Mesothelial cell of epicardium (in vitro differentiated cells): ENCODE results near the gene SLC25A48. TPM values are rescaled to one million over a fixed set of nuclear protein-coding genes. Genes with fewer than 3 reads are reported as not detected.

Experiments used
- DNase-seq, 2 experiments: peaks; one replicate each; pipeline ENCODE4 v3.0.0; 2021; ENCODE audit warnings: low spot score in 2 of 2; ENCODE audit not compliant: unreplicated experiment in 2 of 2
- H3K27ac Mint-ChIP-seq: 2 replicates; pipeline ENCODE4 v1.8.0; 2021; ENCODE audit warnings: mixed read lengths
- H3K27me3 Mint-ChIP-seq: 2 replicates; pipeline ENCODE4 v1.8.0; 2021; ENCODE audit warnings: low read depth, mixed read lengths
- H3K36me3 Mint-ChIP-seq: 2 replicates; pipeline ENCODE4 v1.8.0; 2021; ENCODE audit warnings: mixed read lengths
- H3K4me1 Mint-ChIP-seq: 2 replicates; pipeline ENCODE4 v1.8.0; 2021; ENCODE audit warnings: mixed read lengths
- H3K4me3 Mint-ChIP-seq: 2 replicates; pipeline ENCODE4 v1.8.0; 2021; ENCODE audit warnings: mild to moderate bottlenecking, moderate library complexity, mixed read lengths
- H3K9me3 Mint-ChIP-seq: 2 replicates; pipeline ENCODE4 v1.8.0; 2021; ENCODE audit warnings: mixed read lengths
- total RNA-seq: library from RNA; stranded (reverse); gene quantifications from 3 replicates; pipeline ENCODE4 v1.2.1, GENCODE V29; 2021
- TF ChIP-seq, protein P1 (sequence below): fragments of 200-600 bp; sonication (generic); IDR thresholded peaks from one replicate; pipeline ENCODE4 v1.5.0; 2021; ENCODE audit warnings: antibody characterized with exemption; ENCODE audit not compliant: unreplicated experiment

The SLC25A48 gene
- total RNA-seq, 1 donor from 2014 or later, result 1.5 TPM

DNA sequence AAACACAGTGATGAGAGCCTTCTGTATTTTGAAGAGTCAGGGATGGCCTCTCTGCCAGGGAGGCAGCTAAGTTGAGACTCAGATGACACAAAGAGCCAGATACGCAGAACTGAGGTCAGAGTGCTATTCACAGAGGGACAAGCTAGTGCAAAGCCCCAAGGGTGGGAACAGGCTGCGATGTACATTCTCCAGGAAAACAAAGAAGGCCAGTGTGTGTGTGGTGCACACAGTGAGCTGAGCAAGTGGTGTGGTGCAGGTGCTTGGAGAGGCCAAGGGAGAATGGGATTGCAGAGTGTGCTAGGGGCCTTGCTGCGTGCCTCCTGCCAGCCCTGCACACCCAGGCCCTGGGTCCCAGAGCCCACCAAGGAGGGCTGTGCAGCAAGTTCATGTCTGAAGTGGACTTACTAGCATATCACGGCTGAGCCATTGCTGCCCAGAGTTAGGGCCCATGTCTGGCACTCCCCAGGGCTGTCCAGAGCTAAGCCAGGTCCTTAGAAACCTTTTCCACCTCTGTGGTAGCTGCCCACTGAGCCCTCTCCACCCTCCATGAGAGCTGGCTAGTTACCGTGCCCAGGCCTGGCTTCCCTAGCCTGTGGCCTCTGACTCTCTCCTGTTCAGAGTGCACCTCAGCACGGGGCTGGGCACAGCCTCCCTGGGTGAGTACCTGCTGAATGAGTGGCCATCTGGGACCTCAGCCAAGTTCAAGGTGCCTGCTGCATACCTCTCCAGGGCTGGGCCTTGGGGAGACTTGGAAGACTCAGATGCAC, 9.3 kb downstream of the SLC25A48 start:
- H3K27ac Mint-ChIP-seq, result no peak overlapping the region
- no peak overlapping the region for H3K4me3 Mint-ChIP-seq
- peaks cover 49% of the 10 kb centered on the region for H3K27me3 Mint-ChIP-seq
- H3K9me3 Mint-ChIP-seq, result peaks cover 10% of the 10 kb centered on the region
- TF ChIP-seq, protein P1, sequence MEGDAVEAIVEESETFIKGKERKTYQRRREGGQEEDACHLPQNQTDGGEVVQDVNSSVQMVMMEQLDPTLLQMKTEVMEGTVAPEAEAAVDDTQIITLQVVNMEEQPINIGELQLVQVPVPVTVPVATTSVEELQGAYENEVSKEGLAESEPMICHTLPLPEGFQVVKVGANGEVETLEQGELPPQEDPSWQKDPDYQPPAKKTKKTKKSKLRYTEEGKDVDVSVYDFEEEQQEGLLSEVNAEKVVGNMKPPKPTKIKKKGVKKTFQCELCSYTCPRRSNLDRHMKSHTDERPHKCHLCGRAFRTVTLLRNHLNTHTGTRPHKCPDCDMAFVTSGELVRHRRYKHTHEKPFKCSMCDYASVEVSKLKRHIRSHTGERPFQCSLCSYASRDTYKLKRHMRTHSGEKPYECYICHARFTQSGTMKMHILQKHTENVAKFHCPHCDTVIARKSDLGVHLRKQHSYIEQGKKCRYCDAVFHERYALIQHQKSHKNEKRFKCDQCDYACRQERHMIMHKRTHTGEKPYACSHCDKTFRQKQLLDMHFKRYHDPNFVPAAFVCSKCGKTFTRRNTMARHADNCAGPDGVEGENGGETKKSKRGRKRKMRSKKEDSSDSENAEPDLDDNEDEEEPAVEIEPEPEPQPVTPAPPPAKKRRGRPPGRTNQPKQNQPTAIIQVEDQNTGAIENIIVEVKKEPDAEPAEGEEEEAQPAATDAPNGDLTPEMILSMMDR, result no peak
- DNase-seq, result no peak
- no peaks in the 10 kb centered on the region for H3K36me3 Mint-ChIP-seq
- no peaks in the 10 kb centered on the region for H3K4me1 Mint-ChIP-seq

DNA sequence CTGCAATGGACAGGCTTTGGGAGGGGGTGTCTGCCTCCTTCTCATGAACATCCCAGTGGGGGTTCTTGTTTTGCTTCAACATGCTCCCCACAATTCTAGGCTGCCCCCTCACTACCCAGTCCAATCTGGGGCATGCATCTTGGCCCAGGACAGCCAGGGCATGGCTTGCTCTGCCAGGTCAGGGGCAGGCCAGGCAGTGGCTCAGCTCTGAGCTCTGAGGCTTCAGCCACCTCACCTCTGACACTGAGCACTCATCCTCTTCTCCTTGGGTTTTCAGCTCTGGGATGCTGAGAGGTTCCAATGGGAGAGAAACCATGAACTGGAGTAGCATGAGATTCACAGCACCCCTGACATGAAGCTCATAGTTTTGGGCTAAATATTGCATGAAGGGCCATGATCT, 11.8 kb downstream of the SLC25A48 start:
- TF ChIP-seq, protein P1, result no peak
- Mint-ChIP-seq H3K36me3 (no peaks in the 10 kb centered on the region), H3K4me3 (no peak overlapping the region), H3K27ac (no peak overlapping the region), H3K9me3 (no peaks in the 10 kb centered on the region), H3K27me3 (peaks cover 28% of the 10 kb centered on the region), H3K4me1 (no peaks in the 10 kb centered on the region)
- DNase-seq, result no peak

DNA sequence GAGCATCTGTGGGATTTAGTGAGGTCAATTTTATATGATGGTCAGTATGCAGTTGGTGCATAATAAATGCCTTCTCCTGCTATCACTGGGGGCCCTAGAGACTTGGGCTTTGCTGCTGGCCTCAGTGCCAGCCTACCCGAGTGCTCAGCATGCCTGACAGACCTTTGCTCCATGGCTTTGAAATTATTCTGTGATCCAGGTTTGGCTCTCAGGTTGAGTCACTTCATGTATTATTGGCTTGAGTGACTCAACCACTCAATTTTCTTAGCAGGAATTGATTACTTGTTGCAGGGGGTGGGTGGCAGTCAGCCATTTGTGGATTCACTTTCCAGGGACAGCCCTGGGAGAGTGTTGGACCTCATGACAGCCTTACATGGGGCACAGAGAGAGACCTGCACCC, 13.5 kb downstream of the SLC25A48 start:
- no peak overlapping the region for H3K27ac Mint-ChIP-seq
- peaks cover 12% of the 10 kb centered on the region for H3K27me3 Mint-ChIP-seq
- no peaks in the 10 kb centered on the region for H3K4me1 Mint-ChIP-seq
- TF ChIP-seq, protein P1, result no peak
- no peak overlapping the region for H3K4me3 Mint-ChIP-seq
- DNase-seq, result no peak
- H3K9me3 Mint-ChIP-seq, result no peaks in the 10 kb centered on the region
- H3K36me3 Mint-ChIP-seq, result no peaks in the 10 kb centered on the region

DNA sequence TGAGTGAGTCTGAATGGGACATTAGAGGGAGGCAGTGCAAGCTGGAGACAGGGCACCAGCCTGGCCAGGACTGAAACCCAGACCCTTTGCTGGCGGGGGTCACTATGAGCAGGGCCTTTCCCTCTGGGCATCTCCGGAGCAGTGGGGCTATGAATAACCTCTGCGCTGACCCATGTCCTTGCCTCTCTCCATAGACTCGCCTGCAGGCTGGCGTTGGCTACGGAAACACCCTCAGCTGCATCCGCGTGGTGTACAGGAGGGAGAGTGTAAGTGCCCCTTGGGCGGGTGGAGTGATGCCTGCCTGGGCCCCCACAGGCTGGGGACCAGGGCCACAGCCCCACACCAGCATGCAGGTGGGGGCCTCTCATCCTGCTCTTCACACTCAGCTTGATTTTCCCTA, 15.8 kb downstream of the SLC25A48 start:
- TF ChIP-seq, protein P1, result no peak
- no peak for DNase-seq
- H3K36me3 Mint-ChIP-seq, result peaks cover 9% of the 10 kb centered on the region
- peaks cover 7% of the 10 kb centered on the region for H3K27me3 Mint-ChIP-seq
- no peak overlapping the region for H3K4me3 Mint-ChIP-seq
- peaks cover 21% of the 10 kb centered on the region for H3K9me3 Mint-ChIP-seq
- no peak overlapping the region for H3K27ac Mint-ChIP-seq
- no peaks in the 10 kb centered on the region for H3K4me1 Mint-ChIP-seq

DNA sequence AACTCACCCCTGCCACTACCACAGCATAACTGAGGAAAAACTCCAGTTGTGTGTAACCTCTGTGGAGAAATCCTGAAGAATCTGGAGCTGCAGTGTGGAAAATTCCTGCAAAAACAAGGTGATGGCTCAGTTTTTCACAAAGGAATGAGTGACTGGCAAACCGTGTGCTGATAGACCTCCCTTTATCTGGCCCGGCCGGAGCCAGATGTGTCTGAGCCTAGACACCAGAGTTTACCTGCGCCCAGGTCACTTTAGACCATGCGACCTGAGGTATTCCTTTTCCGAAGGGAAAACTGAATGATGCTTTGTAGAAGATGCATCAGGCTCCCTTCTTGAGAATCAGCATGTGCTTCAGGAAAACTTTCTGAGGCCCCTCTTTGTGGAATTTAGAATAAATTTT, 16.2 kb downstream of the SLC25A48 start:
- Mint-ChIP-seq H3K9me3 (peaks cover 21% of the 10 kb centered on the region), H3K27ac (no peak overlapping the region), H3K36me3 (peaks cover 9% of the 10 kb centered on the region), H3K4me1 (no peaks in the 10 kb centered on the region), H3K27me3 (peaks cover 4% of the 10 kb centered on the region), H3K4me3 (no peak overlapping the region)
- TF ChIP-seq, protein P1, result no peak
- no peak for DNase-seq
